Measurements from ENCODE around the gene KCNIP4.

KCNIP4 gene

DNA sequence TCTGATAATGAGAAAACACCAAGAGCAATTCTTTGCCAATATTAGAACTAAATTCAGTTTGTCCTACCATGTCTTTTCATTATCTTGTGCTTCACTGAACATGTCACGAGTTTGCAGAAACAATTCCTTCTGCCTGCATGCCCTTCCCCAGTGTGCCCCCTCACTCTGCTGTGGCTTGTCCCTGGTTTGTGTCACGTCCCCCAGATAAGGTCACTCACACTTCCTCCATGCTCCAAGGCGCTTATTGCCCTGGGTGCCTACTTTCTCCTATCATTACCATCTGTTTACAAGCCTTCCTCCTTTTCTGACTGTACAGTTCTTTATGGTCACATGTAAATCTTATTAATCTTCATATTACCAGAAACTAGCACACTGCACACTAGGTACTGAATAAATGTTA, 394.1 kb downstream of the KCNIP4 start:
- TF ChIP-seq CTCF (IDR thresholded peaks at IDR 0.05; ENCODE audit: low read depth, low read length, missing control alignments): no peak
- H3K4me3 ChIP-seq (ENCODE audit: low read depth, low read length): no peak overlapping the region

DNA sequence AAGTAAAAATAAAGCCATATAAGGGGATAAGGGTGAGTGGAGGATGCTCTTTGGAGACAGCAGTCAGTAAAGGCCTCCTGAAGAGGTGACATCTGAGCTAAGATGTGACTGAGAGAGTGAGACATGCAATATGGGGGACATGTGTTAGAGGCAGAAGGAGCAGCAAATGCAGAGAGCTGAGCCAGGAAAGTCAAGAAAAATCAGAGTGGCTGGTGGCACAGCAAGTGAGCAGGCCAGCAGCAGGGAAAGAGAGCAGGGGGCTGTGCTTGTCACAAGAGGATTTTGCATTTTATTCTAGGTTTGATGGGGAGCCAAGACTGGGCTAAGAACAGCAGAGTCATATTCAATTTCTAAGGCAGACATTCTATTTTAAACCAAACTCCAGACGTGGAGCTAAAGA, 394.5 kb downstream of the KCNIP4 start:
- DNase-seq (ENCODE audit: low read depth): no peak
- no peak for TF ChIP-seq CTCF (IDR thresholded peaks at IDR 0.05; ENCODE audit: low read depth, low read length, missing control alignments)
- H3K4me3 ChIP-seq (ENCODE audit: low read depth, low read length): no peak overlapping the region

More for the DNA sequence above, 394.1 kb downstream of the KCNIP4 start:
- DNase-seq (ENCODE audit: low read depth): no peak

- no peak for TF ChIP-seq CTCF (IDR thresholded peaks at IDR 0.05; ENCODE audit: low read depth, low read length, missing control alignments)
- no peak for DNase-seq (ENCODE audit: low read depth)
- H3K4me3 ChIP-seq (ENCODE audit: low read depth, low read length): no peak overlapping the region
Observed at GRCh38 chr4:21552455-21552854, 396.1 kb downstream of the KCNIP4 start.

DNA sequence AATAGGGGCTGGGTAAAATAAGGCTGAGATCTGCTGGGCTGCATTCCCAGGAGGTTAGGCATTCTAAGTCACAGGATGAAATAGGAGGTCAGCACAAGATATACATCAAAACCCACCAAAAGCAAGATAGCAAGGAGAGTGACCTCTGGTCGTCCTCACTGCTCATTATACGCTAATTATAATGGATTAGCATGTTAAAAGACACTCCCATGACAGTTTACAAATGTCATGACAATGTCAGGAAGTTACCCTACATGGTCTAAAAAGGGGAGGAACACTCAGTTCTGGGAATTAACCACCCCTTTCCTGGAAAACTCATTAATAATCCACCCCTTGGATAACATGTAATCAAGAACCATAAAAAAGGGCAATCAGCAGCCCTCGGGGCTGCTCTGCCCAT, 403.6 kb downstream of the KCNIP4 start:
- H3K4me3 ChIP-seq (ENCODE audit: low read depth, low read length): no peak overlapping the region
- DNase-seq (ENCODE audit: low read depth): no peak
- TF ChIP-seq CTCF (IDR thresholded peaks at IDR 0.05; ENCODE audit: low read depth, low read length, missing control alignments): no peak

DNA sequence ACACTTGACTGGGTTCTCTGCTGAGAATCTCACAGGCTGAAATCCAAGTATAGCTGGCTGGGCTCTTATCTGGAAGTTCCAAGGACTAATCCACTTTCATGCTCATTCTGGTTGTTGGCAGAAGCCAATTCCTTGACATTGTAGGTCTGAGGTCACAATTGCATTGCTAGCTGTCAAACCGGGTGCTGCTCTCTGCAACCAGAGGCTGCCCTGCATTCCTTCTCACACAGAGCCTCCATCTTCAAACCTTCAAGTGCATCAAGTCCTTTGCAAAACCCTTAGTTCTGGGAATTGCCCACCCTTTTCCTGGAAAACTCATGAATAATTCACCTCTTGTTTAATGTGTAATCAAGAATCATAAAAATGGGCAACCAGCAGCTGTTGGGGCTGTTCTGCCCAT, 404.2 kb downstream of the KCNIP4 start:
- no peak for TF ChIP-seq CTCF (IDR thresholded peaks at IDR 0.05; ENCODE audit: low read depth, low read length, missing control alignments)
- no peak overlapping the region for H3K4me3 ChIP-seq (ENCODE audit: low read depth, low read length)
- DNase-seq (ENCODE audit: low read depth): no peak

- TF ChIP-seq CTCF (IDR thresholded peaks at IDR 0.05; ENCODE audit: low read depth, low read length, missing control alignments): no peak
- H3K4me3 ChIP-seq (ENCODE audit: low read depth, low read length): no peak overlapping the region
Observed at GRCh38 chr4:21543514-21543913, 405.1 kb downstream of the KCNIP4 start.

DNA sequence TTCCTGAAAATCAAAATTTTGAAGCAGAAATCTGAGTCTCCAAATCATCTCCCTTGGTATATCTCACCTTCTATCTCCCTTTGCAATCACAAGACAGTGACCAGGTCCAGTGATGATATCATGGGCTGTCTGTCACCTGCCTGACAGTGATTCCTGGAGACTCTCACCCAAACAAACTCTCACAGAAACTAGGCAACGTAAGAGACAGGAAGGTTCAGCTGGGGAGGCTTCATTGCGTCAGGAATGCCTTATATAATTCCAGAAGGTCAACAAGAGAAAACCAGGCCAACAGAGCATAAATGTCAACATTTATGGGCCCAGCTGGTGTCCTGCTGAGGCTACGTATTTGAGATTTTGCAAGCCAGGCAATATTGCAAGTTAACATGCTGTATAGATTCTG, 412.7 kb downstream of the KCNIP4 start:
- no peak overlapping the region for H3K4me3 ChIP-seq (ENCODE audit: low read depth, low read length)
- no peak for DNase-seq (ENCODE audit: low read depth)
- TF ChIP-seq CTCF (IDR thresholded peaks at IDR 0.05; ENCODE audit: low read depth, low read length, missing control alignments): no peak

More at GRCh38 chr4:21543514-21543913, 405.1 kb downstream of the KCNIP4 start:
- DNase-seq (ENCODE audit: low read depth): no peak
